Upper lobe of left lung (tissue), 6 donors: ENCODE data around the gene IL1RL1. TPM values are rescaled to one million over a fixed set of nuclear protein-coding genes. Genes with fewer than 3 reads are reported as not detected.

Experiments
- ATAC-seq, 2 donors: fragments of 200-7000 bp; cut with Tn5 transposase; one replicate each; pipeline ENCODE4 v1.9.1; 2022; ENCODE audit warnings: mild to moderate bottlenecking in 2 of 2, moderate library complexity in 2 of 2; ENCODE audit not compliant: low FRiP score in 2 of 2
- DNase-seq, 2 donors: peaks; one replicate each; pipeline ENCODE4 v3.0.0-alpha.2; 2019 to 2020
- H3K27ac ChIP-seq, 4 donors: fragments of 200-600 bp; sonication (generic); one replicate each; pipeline ENCODE4 v1.5.1; 2016 to 2019
- H3K27me3 ChIP-seq, 4 donors: fragments of 200-600 bp; sonication (generic); one replicate each; pipeline ENCODE4 v1.5.1; 2017 to 2019
- H3K36me3 ChIP-seq, 4 donors: fragments of 200-600 bp; sonication (generic); one replicate each; pipeline ENCODE4 v1.5.1; 2016 to 2019
- H3K4me1 ChIP-seq, 4 donors: fragments of 200-600 bp; sonication (generic); one replicate each; pipeline ENCODE4 v1.5.1; 2018 to 2019
- H3K4me3 ChIP-seq, 4 donors: fragments of 200-600 bp; sonication (generic); one replicate each; pipeline ENCODE4 v1.5.1; 2017 to 2019; ENCODE audit warnings: mild to moderate bottlenecking in 2 of 4, moderate library complexity in 1 of 4
- H3K9me3 ChIP-seq, 4 donors: fragments of 200-600 bp; sonication (generic); one replicate each; pipeline ENCODE4 v1.5.1; 2018 to 2019
- CTCF ChIP-seq, 6 experiments: fragments of 450-650 bp in 4 of 6; fragments of 200-600 bp in 2 of 6; sonication (generic) in 2 of 6; IDR thresholded peaks; one replicate each; pipeline ENCODE4 v1.5.1; 2016 to 2019; ENCODE audit warnings: antibody characterized with exemption in 6 of 6
- EP300 ChIP-seq, 4 donors: sonication (generic); formaldehyde crosslinking; IDR thresholded peaks; one replicate each; pipeline ENCODE4 v1.5.1; 2017; ENCODE audit warnings: antibody characterized with exemption in 4 of 4, control low read depth in 2 of 4
- POLR2A ChIP-seq, 4 donors: fragments of 450-650 bp; IDR thresholded peaks; one replicate each; pipeline ENCODE4 v1.5.1; 2016 to 2017; ENCODE audit warnings: antibody characterized with exemption in 4 of 4, mild to moderate bottlenecking in 2 of 4
- POLR2AphosphoS5 ChIP-seq, 2 donors: sonication (generic); formaldehyde crosslinking; IDR thresholded peaks; one replicate each; pipeline ENCODE4 v1.5.1; 2017; ENCODE audit warnings: antibody characterized with exemption in 2 of 2
- WGBS, 2 donors: methylation state at CpG; one replicate each; pipeline ENCODE4 v1.1.5; 2017 to 2018; 5-methylcytosine and 5-hydroxymethylcytosine counted together
- total RNA-seq, 6 donors: library from RNA; depleted of rRNA in 4 of 6; stranded (reverse); fragments of >200 nt in 4 of 6; gene quantifications; one replicate each; pipeline versions ENCODE4 v1.1.0 to v1.2.1, GENCODE V29; 2016 to 2021
- donor health status: DM: no; HTN: no; CAD: no; lungs with moderate emphysema.
- donor health status: DM: no; HTN: yes; CAD: no; lungs with severe emphysema.

IL1RL1 gene
- total RNA-seq, 6 donors from 2014 or later: 26.2 to 203 (median 53.1) TPM

GRCh38 chr2:102295566-102295965, 15.8 kb upstream of the IL1RL1 start:
- Histone ChIP-seq H3K36me3 (no peaks in the 10 kb centered on the region), H3K4me1 (peaks cover 0 to 11% (median 6%) of the 10 kb centered on the region in 4 donors), H3K27me3 (no peaks in the 10 kb centered on the region), H3K4me3 (no peak overlapping the region), H3K27ac (peak overlapping the region in 2 of 4 donors; percentile 14 to 18), H3K9me3 (no peaks in the 10 kb centered on the region)
- no peak for DNase-seq
- no peak for ATAC-seq
- WGBS, 2 donors: 28 to 67% methylated on average over 1 of the region's 1 CpG
- TF ChIP-seq POLR2A (IDR thresholded peaks at IDR 0.05) (no peak), POLR2AphosphoS5 (IDR thresholded peaks at IDR 0.05) (no peak), CTCF (IDR thresholded peaks at IDR 0.05) (no peak), EP300 (IDR thresholded peaks at IDR 0.05) (no peak)

- Histone ChIP-seq H3K36me3 (no peaks in the 10 kb centered on the region), H3K4me3 (no peak overlapping the region), H3K4me1 (peaks cover 0 to 6% (median 4%) of the 10 kb centered on the region in 4 donors), H3K9me3 (no peaks in the 10 kb centered on the region), H3K27me3 (no peaks in the 10 kb centered on the region), H3K27ac (no peak overlapping the region)
- DNase-seq (no peak), ATAC-seq (no peak)
- TF ChIP-seq POLR2A (IDR thresholded peaks at IDR 0.05) (no peak), CTCF (IDR thresholded peaks at IDR 0.05) (no peak), POLR2AphosphoS5 (IDR thresholded peaks at IDR 0.05) (no peak), EP300 (IDR thresholded peaks at IDR 0.05) (no peak)
Measured at GRCh38 chr2:102296449-102296848, 14.9 kb upstream of the IL1RL1 start.

GRCh38 chr2:102297891-102298290, 13.5 kb upstream of the IL1RL1 start:
- no peaks in the 10 kb centered on the region for H3K27me3 ChIP-seq
- no peak overlapping the region for H3K4me3 ChIP-seq
- H3K36me3 ChIP-seq: no peaks in the 10 kb centered on the region
- WGBS, 2 donors: 80 to 84% methylated on average over 3 of the region's 3 CpGs
- H3K9me3 ChIP-seq: no peaks in the 10 kb centered on the region
- peaks cover 0 to 5% (median 0%) of the 10 kb centered on the region in 4 donors for H3K4me1 ChIP-seq
- TF ChIP-seq POLR2A (IDR thresholded peaks at IDR 0.05): no peak
- TF ChIP-seq EP300 (IDR thresholded peaks at IDR 0.05): no peak
- no peak for TF ChIP-seq CTCF (IDR thresholded peaks at IDR 0.05)
- no peak for TF ChIP-seq POLR2AphosphoS5 (IDR thresholded peaks at IDR 0.05)
- no peak for DNase-seq
- ATAC-seq: no peak
- no peak overlapping the region for H3K27ac ChIP-seq

GRCh38 chr2:102301867-102302362, 9.4 kb upstream of the IL1RL1 start:
- Histone ChIP-seq H3K27me3 (no peaks in the 10 kb centered on the region), H3K9me3 (no peaks in the 10 kb centered on the region), H3K4me1 (peaks cover 0 to 5% (median 0%) of the 10 kb centered on the region in 4 donors), H3K4me3 (no peak overlapping the region), H3K27ac (no peak overlapping the region), H3K36me3 (no peaks in the 10 kb centered on the region)
- DNase-seq (peak in 1 of 2 donors; percentile 71), ATAC-seq (peak; percentile 69 to 75)
- TF ChIP-seq POLR2AphosphoS5 (IDR thresholded peaks at IDR 0.05) (no peak), CTCF (IDR thresholded peaks at IDR 0.05) (peak in 2 of 6 experiments; percentile 26 to 50), EP300 (IDR thresholded peaks at IDR 0.05) (no peak), POLR2A (IDR thresholded peaks at IDR 0.05) (no peak)
- 26 to 31% methylated on average over 7 of the region's 7 CpGs for WGBS, 2 donors

- ATAC-seq (no peak), DNase-seq (no peak)
- 86 to 88% methylated on average over 3 of the region's 3 CpGs for WGBS, 2 donors
- TF ChIP-seq POLR2AphosphoS5 (IDR thresholded peaks at IDR 0.05): no peak
- no peak for TF ChIP-seq POLR2A (IDR thresholded peaks at IDR 0.05)
- no peak for TF ChIP-seq EP300 (IDR thresholded peaks at IDR 0.05)
- no peak for TF ChIP-seq CTCF (IDR thresholded peaks at IDR 0.05)
- H3K4me1 ChIP-seq: peaks cover 0 to 5% (median 0%) of the 10 kb centered on the region in 4 donors
- H3K27me3 ChIP-seq: no peaks in the 10 kb centered on the region
- no peaks in the 10 kb centered on the region for H3K9me3 ChIP-seq
- no peaks in the 10 kb centered on the region for H3K36me3 ChIP-seq
- H3K27ac ChIP-seq: no peak overlapping the region
- no peak overlapping the region for H3K4me3 ChIP-seq
Measured at GRCh38 chr2:102302458-102302857, 8.9 kb upstream of the IL1RL1 start.
